Hematopoietic multipotent progenitor cell (in vitro differentiated cells): Measurements from ENCODE around the gene MEN1. TPM values are rescaled to one million over a fixed set of nuclear protein-coding genes. Genes with fewer than 3 reads are reported as not detected.
"Not testable (repeated sequence)": the region's sequence is repeated elsewhere in the genome, so short reads cannot be mapped to it uniquely, and the experiment has no call there.

Source experiments
- DNase-seq, 3 donors: peaks; one replicate each; pipeline ENCODE4 v3.0.0-alpha.2; 2011 to 2015; ENCODE audit warnings: low read depth in 2 of 3, low spot score in 2 of 3
- total RNA-seq: library from RNA; depleted of rRNA; stranded (reverse); fragments of >200 nt; gene quantifications from one replicate; pipeline ENCODE4 v1.2.3, GENCODE V29; 2012

MEN1 gene
- total RNA-seq, 1 donor = 66.5 TPM

DNA sequence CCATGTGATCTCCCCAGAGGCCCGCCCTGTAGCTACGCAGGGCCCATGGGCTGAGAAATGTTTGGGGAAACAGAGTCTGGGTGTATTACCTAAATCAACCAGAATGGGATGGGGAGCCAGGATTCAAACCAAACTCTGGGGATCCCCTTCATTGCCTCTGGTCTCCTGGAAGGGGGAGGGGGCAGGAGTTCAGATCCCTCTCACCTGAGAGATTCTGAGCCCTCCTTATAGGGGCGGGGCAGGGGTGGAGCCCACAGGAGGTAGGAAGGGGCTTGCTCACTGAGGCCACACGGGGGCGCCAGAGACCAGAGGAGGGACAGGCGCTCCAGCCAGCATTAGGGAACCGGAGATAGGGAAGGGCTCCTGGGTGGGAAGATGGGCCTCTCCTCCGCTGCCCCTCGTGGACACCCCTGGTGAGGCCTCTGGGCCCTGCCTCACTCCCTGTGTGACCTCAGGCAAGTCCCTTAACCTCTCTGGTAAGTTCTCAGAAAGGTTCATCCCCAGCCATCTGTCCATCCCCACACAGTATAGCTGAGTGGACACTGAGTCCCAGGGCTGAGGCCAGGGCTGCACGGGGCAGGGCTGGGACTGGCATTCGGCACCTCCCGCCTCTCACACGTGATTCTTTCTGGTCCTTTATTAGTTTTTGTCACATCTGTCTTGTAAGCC lies 36.8 kb upstream of the MEN1 start:
- DNase-seq = peak; percentile 87 to 96 (median 90)

DNA sequence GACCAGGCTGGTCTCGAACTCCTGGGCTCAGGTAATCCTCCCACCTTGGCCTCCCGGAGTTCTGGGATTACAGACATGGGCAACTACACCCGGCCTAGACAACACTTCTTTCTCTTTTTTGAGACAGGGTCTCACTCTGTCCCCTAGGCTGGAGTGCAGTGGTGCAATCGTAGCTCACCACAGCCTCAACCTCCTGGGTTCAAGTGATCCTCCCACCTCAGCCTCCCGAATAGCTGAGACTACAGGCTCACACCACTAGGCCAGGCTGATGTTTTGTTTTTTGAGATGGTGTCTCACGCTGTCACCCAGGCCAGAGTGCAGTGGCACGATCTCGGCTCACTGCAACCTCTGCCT lies 35.4 kb upstream of the MEN1 start:
- DNase-seq = not testable (repeated sequence)

DNA sequence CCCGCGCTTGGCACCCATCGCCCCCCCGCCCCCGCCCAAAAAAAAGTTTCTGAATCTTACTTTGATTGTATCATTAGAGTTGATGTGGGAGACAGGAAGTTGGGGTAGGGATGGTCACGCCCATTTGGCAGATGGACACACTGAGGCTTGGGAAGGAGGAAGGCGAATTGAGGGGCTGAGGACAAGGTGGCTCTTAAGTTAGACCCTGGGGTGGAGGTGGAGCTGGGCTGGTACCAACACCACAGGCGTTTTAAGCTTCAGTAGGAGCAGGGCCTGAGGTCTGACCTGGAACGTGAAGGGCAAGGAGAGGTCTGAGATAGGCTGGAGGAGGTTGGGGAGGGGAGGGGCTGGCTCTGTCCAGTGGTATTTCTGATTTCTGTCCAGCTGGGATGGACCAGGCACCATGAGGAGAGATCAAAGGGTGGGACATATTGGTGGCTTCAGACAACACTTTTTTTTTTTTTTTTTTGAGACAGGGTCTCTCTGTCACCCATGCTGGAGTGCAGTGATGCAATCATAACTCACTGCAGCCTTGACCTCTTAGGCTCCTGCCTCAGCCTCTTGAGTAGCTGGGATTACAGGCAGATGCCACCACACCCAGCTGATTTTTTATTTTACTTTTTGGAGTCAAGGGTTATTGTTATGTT lies 34.9 kb upstream of the MEN1 start:
- no peak for DNase-seq

DNA sequence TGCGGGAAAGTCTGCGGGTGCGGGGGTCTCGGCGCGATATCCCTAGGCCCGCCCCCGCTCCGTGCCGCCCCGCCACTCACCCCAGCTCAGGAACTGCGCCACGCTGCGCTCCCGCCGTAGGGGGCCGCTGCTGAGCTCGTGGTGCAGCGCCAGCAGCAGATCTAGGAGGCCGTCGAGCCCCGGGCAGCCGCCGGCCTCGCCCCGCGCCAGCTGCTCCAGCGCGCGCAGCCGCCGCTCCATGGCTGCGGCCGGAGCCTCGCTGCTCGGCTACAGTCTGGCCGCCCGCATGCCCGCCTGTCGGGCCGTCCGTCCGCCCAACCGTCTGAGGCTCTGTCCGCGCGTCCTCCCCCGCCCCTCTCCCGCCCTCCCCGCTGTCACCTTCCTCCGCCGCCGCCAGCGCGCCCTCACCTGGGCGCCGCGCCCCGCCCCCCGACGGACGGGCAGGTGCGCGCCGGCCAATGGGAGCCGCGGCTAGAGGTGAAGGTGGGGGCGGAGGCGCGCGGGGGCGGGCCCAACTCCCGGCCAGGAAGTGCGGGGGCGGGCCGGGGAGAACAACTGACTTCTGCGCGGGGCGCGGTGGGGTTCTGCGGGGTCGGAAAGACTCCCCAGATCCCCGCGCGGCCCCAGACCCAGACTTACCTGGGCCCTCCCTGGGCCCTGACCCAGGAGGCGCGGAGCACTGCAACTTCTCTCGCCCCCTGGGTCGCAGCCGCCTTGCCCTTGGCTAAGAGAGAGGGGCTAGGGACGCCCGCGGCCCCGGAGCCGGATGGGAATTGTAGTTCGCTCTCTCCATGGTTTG lies 34.2 kb upstream of the MEN1 start, which contains the start of gene CDC42BPG:
CDC42BPG (minus strand) TSS at position 324 of the 799 bp plus-strand sequence; CDS start at position 240, 84 bp downstream.
- peak in 2 of 3 donors; percentile 75 to 76 for DNase-seq

DNA sequence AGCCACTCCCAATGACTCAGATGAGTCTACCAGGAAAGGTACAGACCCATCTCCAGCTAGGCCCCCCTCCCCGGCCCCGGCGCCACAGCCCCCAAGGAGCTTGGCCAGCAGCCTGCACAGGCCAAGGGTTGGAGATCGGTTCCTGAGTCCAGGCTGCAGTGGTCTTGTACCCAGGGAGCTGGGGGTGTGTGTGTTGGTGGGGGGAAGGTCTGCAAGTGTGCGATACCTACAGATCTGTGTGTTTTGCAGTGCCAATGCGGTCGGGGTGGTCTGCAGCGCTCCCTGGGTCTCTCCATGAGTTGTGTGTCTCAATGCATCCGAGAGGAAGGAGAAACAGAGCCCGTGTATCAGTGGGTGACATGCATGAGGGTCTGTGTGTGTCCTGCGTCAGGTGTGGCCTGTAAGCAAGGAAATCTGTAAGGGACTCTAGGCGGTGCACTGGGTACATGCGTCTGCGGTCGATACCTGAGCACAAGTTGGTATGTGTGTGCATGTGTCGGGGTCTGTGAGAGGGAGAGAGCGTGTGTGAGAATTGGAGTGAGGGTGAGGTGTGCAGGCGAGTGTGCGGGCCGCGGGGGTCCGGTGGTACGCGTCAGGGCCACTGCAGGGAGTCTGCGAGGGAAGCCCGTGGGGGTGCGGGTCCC lies 33.5 kb upstream of the MEN1 start:
- DNase-seq = no peak

DNA sequence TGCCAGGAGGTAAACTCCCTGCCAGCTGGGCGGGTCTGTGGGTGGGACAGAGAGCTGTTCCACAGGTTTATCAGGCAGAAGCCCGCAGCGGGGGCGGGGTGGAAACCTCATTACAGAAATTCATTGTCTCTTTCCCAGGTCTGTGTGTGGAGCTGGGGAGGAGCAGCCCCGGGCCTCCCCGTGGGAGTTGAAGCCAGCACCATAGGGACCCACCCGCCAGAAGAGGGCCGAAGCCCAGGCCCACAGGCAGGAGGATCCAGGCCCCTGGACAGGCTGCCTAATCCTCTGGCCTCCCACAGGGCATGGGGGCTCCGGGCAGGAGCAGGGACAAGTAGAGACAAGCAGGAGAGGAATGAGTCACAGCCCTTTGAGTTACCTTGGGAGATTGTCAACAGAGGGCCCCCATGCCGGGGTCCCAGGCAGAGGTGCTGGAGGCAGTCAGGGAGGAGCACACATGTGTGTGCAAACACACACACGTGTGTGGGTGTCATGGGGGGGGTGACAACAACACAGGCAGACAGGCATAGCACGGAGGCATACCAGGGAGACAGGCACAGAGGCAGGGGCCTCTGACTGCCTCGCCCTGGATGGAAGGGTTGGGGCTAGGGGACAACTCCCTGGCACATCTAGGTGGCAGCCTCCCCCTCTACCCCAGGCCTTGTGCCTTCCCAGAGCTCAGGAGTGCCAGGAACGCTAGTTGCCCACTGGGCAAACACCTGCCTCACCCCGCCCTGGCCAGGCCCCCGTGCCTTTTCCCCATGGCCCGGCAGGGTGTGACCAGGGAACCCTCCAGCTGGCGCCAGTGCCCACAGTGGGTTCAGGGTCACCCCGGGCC lies 32.7 kb upstream of the MEN1 start:
- DNase-seq = no peak

DNA sequence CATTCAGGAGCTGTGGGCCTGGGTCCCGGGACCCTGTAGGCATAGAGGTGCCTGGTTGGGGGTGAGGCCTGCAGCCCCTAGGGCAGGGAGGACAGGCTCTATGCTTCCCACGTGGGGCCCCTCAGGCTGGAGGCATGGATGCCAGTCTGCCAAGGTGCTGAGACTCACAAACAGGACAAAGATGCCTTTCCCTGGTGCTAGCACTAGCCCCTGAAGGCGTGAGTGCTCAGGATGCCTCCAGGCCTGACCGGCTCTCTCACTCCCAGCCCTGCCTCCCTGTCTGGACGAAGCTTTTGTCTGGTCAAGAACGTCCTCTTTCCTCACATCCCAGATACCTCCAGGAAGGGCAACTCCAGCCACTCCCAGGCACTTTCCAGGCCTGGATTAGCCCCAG lies 32.0 kb upstream of the MEN1 start:
- DNase-seq = no peak

DNA sequence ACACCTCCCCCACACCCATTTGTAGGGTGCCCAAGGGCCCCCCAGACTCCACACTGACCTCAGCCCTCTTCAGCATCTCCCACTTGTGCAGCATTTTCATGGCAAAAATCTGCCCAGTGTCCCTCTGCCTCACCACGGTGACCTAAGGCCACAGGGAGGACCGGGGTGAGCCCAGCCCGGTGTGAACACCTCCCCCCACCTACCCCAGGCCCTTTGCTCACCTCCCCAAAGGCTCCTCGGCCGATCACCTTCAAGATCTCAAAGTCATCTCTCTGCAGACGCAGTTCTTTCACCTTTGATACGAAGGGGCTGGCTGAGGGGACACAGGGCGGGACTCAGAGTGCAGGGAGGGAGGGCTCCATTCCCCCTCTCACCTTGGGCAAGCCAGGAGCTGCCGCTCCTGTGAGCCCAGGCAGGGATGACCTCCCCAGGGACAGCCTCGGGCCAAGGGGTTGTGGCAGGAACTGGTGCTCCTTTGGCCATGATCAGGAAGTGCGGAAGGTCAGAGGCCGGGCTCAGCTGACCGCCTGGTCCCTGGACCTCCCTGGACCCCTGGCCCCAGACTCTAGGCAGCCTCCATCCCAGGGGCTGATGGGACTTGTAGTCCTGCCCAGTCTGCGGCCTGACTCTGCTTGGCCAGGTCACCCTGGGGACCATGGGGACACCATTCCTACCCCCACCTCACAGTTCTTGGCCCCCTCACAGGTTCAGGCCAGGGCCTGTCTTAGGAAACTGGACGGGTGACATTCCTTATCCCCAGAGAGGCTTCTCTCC lies 31.4 kb upstream of the MEN1 start:
- no peak for DNase-seq

DNA sequence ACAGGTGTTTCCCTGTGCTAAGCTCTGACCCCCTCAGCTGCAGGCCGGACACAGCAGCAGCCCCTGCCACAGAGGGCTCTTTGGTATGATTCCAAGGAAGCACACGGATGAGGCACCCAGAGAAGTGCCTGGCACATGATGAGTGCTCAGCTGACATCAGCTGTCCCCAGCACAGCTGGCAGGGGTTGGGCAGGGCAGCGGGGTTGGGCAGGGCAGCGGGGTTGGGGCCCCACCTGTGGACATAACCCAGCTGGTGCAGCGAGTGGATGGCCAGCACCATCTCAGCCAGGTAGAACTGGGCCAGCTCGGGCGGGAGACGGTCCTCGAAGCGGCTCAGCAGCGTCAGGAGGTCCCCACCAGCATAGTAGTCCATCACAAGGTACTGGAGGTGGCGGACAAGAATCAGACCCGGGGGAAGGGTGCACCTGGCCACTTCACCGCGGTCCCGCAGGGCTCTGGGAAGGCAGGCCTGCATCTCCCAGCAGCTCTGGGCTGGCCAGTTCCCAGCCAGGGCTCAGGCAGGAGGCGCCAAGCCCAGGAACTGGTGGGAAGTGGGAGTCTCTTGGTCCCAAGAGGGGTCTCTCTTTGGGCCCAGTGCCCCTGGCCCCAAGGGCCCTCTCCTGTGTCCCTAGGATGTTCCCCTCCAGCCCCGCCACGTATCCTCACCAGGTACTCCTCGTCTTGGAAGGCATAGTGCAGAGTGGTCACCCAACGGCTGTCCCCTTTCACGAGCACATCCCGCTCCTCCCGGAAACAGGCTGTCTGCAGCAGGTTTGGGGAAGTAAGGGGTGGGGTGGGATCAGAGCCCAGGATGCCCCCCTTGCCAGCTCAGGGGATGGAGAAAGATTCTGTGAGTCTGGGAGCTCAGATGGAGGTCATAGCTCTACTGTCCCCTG lies 29.8 kb upstream of the MEN1 start:
- no peak for DNase-seq

DNA sequence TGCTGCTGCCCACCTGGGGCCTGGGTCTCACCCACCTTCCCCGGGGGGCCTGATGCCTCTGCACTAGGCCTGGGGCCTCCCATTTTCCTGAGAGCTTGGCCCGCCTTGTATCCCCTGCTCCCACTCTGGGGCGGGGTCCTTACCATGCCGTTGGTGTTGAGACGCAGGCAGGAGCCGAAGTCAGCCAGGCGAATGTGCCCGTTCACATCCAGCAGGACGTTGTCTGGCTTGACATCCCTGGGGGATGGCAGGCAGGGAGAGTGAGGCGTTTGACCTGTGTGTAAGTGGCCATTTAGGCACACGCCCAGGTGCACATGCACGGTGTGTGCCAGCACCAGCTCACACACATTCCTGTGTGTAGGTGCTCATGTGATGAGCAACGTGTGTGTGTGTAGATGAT lies 29.0 kb upstream of the MEN1 start:
- DNase-seq = no peak

DNA sequence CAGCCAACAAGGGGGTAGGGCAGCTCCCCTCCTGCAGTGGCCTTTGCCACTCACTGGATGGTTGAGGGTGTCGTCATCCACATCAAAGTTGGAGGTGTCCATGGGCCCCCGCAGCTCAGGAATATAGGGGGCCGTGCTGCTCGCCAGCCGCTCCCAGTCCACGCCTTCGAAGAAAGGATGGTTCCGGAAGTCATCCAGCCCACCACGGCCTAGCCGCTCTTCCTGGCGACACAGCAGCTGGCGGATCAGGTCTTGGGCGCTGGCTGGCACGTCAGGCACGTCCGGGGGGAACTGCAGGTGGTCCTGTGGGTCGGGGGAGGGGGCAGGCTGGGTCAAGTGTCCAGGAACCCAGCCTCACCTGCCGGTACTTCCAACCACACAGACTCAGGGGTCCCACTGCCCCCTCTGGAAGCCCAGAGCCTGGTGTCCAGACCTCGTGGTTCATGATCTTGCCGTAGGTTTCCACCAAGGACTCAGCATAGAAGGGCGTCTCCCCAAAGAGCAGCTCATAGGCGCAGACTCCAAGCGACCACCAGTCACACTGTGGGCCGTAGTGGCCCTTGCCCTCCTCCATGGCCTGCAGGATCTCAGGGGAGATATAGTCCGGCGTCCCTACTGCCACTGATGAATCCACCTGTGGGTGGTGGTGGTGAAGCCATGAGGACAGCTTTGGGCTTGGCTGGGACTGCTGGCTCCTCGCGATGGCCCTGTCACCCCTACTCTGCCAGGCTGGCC lies 28.4 kb upstream of the MEN1 start:
- no peak for DNase-seq

DNA sequence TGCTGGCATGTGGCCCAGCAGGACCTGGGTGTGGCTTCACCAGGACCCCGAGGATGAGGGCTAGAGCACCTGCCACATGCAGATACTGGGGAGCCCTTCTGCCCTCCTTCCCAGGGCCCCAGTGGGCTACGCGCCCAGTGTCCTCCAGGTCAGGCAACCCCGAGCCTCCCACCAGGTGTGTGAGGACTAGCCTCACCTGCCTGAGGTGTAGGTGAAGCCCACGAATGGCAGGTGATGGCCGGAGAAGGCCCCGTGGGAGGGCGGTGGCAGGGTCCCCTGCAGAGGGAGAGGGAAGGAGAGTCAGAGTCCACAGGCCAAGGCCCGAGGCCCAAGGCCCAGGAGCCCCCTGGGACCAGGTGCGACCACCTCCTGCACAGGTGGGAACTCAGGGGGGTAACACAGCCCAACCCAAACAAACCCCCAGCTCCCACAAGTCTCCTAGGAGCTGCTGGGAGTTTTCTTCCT lies 27.6 kb upstream of the MEN1 start:
- no peak for DNase-seq

DNA sequence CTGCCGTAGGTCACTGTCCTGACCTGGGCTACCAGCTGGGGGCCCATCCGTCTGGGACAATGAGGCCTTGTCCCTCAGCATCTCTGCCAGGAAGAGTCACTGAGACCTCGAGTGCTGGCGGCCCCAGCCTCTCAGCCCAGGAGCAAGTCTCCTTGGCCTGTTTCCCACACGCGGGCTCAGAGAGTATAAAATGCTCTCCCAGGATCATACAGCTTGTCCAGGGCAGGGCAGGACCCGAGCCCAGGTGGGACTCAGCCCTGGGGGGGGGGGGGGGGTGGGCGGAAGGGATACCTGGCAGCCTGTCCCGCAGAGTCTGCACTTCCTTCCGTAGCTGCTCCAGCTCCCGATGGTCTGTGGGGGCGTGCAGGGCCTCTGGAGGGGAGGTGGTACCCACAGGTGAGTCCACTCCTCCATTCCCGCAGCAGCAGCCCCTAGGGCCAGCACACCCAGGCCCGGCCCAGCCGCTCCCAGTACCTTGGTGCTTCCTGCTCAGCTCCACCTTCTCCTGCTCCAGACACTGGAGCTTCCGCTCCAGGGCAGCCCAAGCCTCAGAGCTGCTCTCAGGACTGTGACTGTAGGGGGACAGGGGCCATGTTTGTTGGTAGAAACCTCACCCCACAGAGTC lies 26.2 kb upstream of the MEN1 start:
- DNase-seq = no peak

DNA sequence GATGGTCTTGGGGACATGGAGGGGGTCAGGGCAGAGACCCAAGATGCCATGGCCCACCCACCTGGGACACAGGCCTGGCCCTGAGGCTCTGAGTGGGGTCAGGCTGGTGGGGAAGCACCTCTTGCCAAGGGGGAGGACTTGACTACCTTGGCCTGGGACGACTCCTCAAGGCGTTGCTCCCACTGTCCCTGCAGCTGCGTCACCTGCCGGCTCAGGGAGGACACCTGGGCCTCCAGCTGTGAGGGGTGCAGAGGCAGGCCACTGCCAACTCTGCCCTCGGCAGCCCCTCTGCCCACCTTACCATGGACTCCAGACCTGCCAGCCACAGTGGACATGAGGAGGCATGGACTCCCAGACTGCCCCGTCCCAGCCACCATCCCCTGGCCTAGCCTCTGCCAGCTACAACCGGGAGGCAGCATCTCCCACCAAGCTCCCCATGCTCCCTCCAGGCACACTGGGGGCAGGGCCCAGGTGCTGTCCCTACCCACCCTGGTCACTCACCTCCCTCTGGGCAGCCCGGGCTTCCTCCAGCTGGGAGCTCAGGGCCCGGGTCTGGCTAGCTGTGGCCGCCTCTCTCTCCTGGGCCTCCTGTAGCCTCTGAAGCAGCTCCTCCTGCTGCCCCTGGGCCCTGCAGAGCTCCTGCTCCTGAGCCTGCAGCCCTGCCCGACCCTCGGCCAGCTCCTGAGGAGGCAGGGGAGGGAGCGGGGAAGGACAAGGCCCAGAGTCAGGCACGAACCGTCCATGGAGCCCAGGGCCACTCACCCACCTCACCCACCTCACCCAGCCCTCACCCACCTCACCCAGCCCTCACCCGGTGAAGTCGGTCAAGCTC lies 25.5 kb upstream of the MEN1 start:
- no peak for DNase-seq

DNA sequence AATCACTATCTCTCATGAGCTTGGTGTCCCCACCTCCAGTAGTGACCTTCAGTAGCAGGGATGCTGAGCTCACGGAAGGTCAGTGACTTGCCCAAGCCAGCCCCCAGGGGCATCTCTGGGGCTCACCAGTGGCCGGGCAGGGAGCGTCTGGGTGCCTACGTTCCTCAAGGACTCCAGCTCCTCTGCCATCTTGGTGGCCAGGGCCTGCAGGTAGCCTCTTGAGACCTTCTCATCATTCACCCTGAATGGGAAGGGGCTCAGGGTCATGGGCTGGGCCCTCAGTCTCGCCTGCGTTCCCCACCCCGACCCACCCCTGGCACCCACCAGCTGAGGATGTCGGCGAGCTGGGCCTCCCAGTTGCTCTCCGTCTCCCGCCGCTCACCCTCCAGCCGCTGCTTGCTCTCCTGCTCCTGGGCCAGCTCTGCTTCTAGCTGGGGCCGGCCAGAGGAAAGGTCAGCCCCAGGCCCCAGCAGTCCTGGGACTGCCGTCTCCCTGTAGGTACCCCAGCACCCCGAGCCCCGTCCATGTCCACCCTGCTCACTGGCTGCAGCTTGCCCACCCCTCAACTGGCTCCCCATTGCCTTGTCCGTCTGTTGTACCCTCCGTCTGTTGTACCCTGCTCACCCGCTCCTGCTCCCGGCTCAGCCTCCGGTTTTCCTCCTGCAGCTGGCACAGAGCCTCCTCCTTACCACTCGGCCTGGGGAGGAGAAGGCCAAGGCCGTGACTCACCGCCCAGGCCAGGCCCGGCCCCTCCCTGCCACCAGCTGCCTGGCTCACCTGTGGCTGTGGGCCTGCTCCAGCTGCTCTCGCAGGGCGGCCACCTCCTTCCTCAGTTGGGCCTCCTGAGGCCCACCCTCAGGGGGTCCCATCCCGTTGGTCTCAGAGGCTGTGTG lies 24.6 kb upstream of the MEN1 start:
- no peak for DNase-seq
